ENCODE data around the gene UBE2O.
A peak's percentile ranks its signal among the peaks of the same experiment; 100 is the strongest.

The UBE2O gene

GRCh38 chr17:76452660-76453430, at the start of gene UBE2O:
Gene UBE2O (minus strand): TSS chr17:76453152. CDS start chr17:76453141, 11 bp downstream.
- peak; percentile 92 for DNase-seq

GRCh38 chr17:76501827-76502307, 48.9 kb upstream of the UBE2O start:
- no peak for DNase-seq

GRCh38 chr17:76501018-76501826, 48.3 kb upstream of the UBE2O start, which contains the start of gene RHBDF2:
Gene RHBDF2 (minus strand): TSS chr17:76501423. CDS start chr17:76481524, 19,899 bp downstream.
- DNase-seq = peak; percentile 96

- no peak for DNase-seq
These were observed 47.7 kb upstream of the UBE2O start for GRCh38 chr17:76500747-76501017.

- DNase-seq = no peak
These were observed 47.3 kb upstream of the UBE2O start for GRCh38 chr17:76500074-76500746.

- DNase-seq = no peak
These were observed 46.3 kb upstream of the UBE2O start for GRCh38 chr17:76499267-76499667.

- DNase-seq = no peak
These were observed 45.9 kb upstream of the UBE2O start for GRCh38 chr17:76498876-76499251.

GRCh38 chr17:76497979-76498875, 45.3 kb upstream of the UBE2O start:
- no peak for DNase-seq

- no peak for DNase-seq
These were observed 44.7 kb upstream of the UBE2O start for GRCh38 chr17:76497699-76497978.

- DNase-seq = no peak
These were observed 43.5 kb upstream of the UBE2O start for GRCh38 chr17:76496464-76496863.

- DNase-seq = no peak
These were observed 42.9 kb upstream of the UBE2O start for GRCh38 chr17:76495663-76496400.

GRCh38 chr17:76493505-76494167, 40.7 kb upstream of the UBE2O start:
- DNase-seq = no peak

GRCh38 chr17:76492989-76493501, 40.1 kb upstream of the UBE2O start:
- peak; percentile 19 for DNase-seq

GRCh38 chr17:76492123-76492988, 39.4 kb upstream of the UBE2O start:
- no peak for DNase-seq

GRCh38 chr17:76491271-76492122, 38.5 kb upstream of the UBE2O start:
- no peak for DNase-seq

GRCh38 chr17:76490112-76490710, 37.3 kb upstream of the UBE2O start:
- no peak for DNase-seq

- DNase-seq = no peak
These were observed 34.7 kb upstream of the UBE2O start for GRCh38 chr17:76487451-76488192.

- DNase-seq = no peak
These were observed 32.6 kb upstream of the UBE2O start for GRCh38 chr17:76485569-76485968.
